ENCODE measurements around the gene TPRN.

TPRN gene

GRCh38 chr9:137175345-137175961, 25.1 kb downstream of the TPRN start:
- no peak for DNase-seq (ENCODE audit: low read depth in 2 of 2, low spot score in 1 of 2)

- DNase-seq (ENCODE audit: low read depth in 2 of 2, low spot score in 1 of 2) = no peak
Measured at GRCh38 chr9:137174722-137175293, 25.7 kb downstream of the TPRN start.

- DNase-seq (ENCODE audit: low read depth in 2 of 2, low spot score in 1 of 2) = no peak
Measured at GRCh38 chr9:137173796-137174664, 26.5 kb downstream of the TPRN start.

- DNase-seq (ENCODE audit: low read depth in 2 of 2, low spot score in 1 of 2) = no peak
Measured at GRCh38 chr9:137172901-137173795, 27.4 kb downstream of the TPRN start.

GRCh38 chr9:137171149-137171900, 29.2 kb downstream of the TPRN start:
- DNase-seq (ENCODE audit: low read depth in 2 of 2, low spot score in 1 of 2) = no peak

- no peak for DNase-seq (ENCODE audit: low read depth in 2 of 2, low spot score in 1 of 2)
Measured at GRCh38 chr9:137170486-137171148, 29.9 kb downstream of the TPRN start.

GRCh38 chr9:137169896-137170358, 30.6 kb downstream of the TPRN start, which contains the start of gene LRRC26:
Gene LRRC26 (minus strand): TSS chr9:137170051. CDS start chr9:137169943, 108 bp downstream.
- DNase-seq (ENCODE audit: low read depth in 2 of 2, low spot score in 1 of 2) = no peak

- DNase-seq (ENCODE audit: low read depth in 2 of 2, low spot score in 1 of 2) = no peak
Measured at GRCh38 chr9:137168904-137169856, 31.4 kb downstream of the TPRN start.

- no peak for DNase-seq (ENCODE audit: low read depth in 2 of 2, low spot score in 1 of 2)
Measured at GRCh38 chr9:137168573-137168903, 32.0 kb downstream of the TPRN start.

GRCh38 chr9:137167747-137168572, 32.6 kb downstream of the TPRN start:
- DNase-seq (ENCODE audit: low read depth in 2 of 2, low spot score in 1 of 2) = no peak

- DNase-seq (ENCODE audit: low read depth in 2 of 2, low spot score in 1 of 2) = no peak
Measured at GRCh38 chr9:137167277-137167746, 33.2 kb downstream of the TPRN start.

GRCh38 chr9:137166380-137167229, 33.9 kb downstream of the TPRN start:
- no peak for DNase-seq (ENCODE audit: low read depth in 2 of 2, low spot score in 1 of 2)

- DNase-seq (ENCODE audit: low read depth in 2 of 2, low spot score in 1 of 2) = no peak
Measured at GRCh38 chr9:137165250-137165836, 35.2 kb downstream of the TPRN start.

GRCh38 chr9:137164370-137165249, 35.9 kb downstream of the TPRN start:
- no peak for DNase-seq (ENCODE audit: low read depth in 2 of 2, low spot score in 1 of 2)

- no peak for DNase-seq (ENCODE audit: low read depth in 2 of 2, low spot score in 1 of 2)
Measured at GRCh38 chr9:137163805-137164204, 36.7 kb downstream of the TPRN start.

GRCh38 chr9:137163365-137163715, 37.2 kb downstream of the TPRN start:
- DNase-seq (ENCODE audit: low read depth in 2 of 2, low spot score in 1 of 2) = no peak
